Measurements from ENCODE around the gene MRGPRX3.

Gene MRGPRX3

GRCh38 chr11:18137186-18137800 is 4.9 kb downstream of the MRGPRX3 start:
- ATAC-seq (no peak), DNase-seq (no peak)
- peak overlapping the region in 1 of 2 donors; percentile 7 for H3K4me3 Mint-ChIP-seq
- H3K9me3 Mint-ChIP-seq: no peaks in the 10 kb centered on the region
- no peak overlapping the region for H3K27ac Mint-ChIP-seq
- peaks cover 45% of the 10 kb centered on the region for H3K27me3 Mint-ChIP-seq
- H3K4me1 Mint-ChIP-seq: no peaks in the 10 kb centered on the region

- peaks cover 36% of the 10 kb centered on the region for H3K27me3 Mint-ChIP-seq
- H3K9me3 Mint-ChIP-seq: no peaks in the 10 kb centered on the region
- H3K4me3 Mint-ChIP-seq: no peak overlapping the region
- H3K4me1 Mint-ChIP-seq: no peaks in the 10 kb centered on the region
- H3K27ac Mint-ChIP-seq: no peak overlapping the region
- no peak for DNase-seq
- ATAC-seq: no peak
Measured at GRCh38 chr11:18140145-18140544, 7.8 kb downstream of the MRGPRX3 start.

GRCh38 chr11:18144243-18144642 is 11.9 kb downstream of the MRGPRX3 start:
- H3K27ac Mint-ChIP-seq: no peak overlapping the region
- H3K9me3 Mint-ChIP-seq: no peaks in the 10 kb centered on the region
- H3K27me3 Mint-ChIP-seq: peaks cover 24% of the 10 kb centered on the region
- ATAC-seq (no peak), DNase-seq (no peak)
- H3K4me3 Mint-ChIP-seq: no peak overlapping the region
- H3K4me1 Mint-ChIP-seq: peaks cover 8% of the 10 kb centered on the region

- peaks cover 24% of the 10 kb centered on the region for H3K27me3 Mint-ChIP-seq
- no peaks in the 10 kb centered on the region for H3K9me3 Mint-ChIP-seq
- no peak for ATAC-seq
Measured at GRCh38 chr11:18145025-18145424, 12.7 kb downstream of the MRGPRX3 start.

GRCh38 chr11:18145837-18146236 is 13.5 kb downstream of the MRGPRX3 start:
- H3K4me1 Mint-ChIP-seq: peaks cover 8% of the 10 kb centered on the region
- no peaks in the 10 kb centered on the region for H3K9me3 Mint-ChIP-seq
- no peak for DNase-seq
- H3K27me3 Mint-ChIP-seq: peaks cover 24% of the 10 kb centered on the region
- ATAC-seq: no peak
- no peak overlapping the region for H3K27ac Mint-ChIP-seq
- no peak overlapping the region for H3K4me3 Mint-ChIP-seq

More at GRCh38 chr11:18145025-18145424, 12.7 kb downstream of the MRGPRX3 start:
- no peak overlapping the region for H3K27ac Mint-ChIP-seq
- H3K4me3 Mint-ChIP-seq: no peak overlapping the region
- H3K4me1 Mint-ChIP-seq: peaks cover 8% of the 10 kb centered on the region
- DNase-seq: no peak

GRCh38 chr11:18151581-18151980 is 19.2 kb downstream of the MRGPRX3 start:
- H3K27me3 Mint-ChIP-seq: peaks cover 27% of the 10 kb centered on the region
- H3K9me3 Mint-ChIP-seq: peaks cover 0 to 3% of the 10 kb centered on the region in 2 donors
- no peak for DNase-seq
- H3K4me1 Mint-ChIP-seq: no peaks in the 10 kb centered on the region
- no peak for ATAC-seq
- H3K27ac Mint-ChIP-seq: no peak overlapping the region
- H3K4me3 Mint-ChIP-seq: no peak overlapping the region

- H3K27me3 Mint-ChIP-seq: peaks cover 50% of the 10 kb centered on the region
- no peaks in the 10 kb centered on the region for H3K4me1 Mint-ChIP-seq
- DNase-seq (no peak), ATAC-seq (no peak)
- H3K4me3 Mint-ChIP-seq: no peak overlapping the region
- H3K27ac Mint-ChIP-seq: no peak overlapping the region
- H3K9me3 Mint-ChIP-seq: no peaks in the 10 kb centered on the region
Measured at GRCh38 chr11:18168372-18168771, 36.0 kb downstream of the MRGPRX3 start.

GRCh38 chr11:18171377-18172000 is 39.1 kb downstream of the MRGPRX3 start:
- Mint-ChIP-seq H3K4me3 (no peak overlapping the region), H3K9me3 (no peaks in the 10 kb centered on the region), H3K27me3 (peaks cover 39% of the 10 kb centered on the region), H3K27ac (no peak overlapping the region), H3K4me1 (no peaks in the 10 kb centered on the region)
- ATAC-seq (no peak), DNase-seq (no peak)

GRCh38 chr11:18172666-18173065 is 40.3 kb downstream of the MRGPRX3 start, which contains the start of gene MRGPRX4:
TSS of gene MRGPRX4 (plus strand) at chr11:18172837. CDS start at chr11:18173257, 420 bp downstream.
- H3K4me1 Mint-ChIP-seq: no peaks in the 10 kb centered on the region
- no peaks in the 10 kb centered on the region for H3K9me3 Mint-ChIP-seq
- no peak within 1 kb of the TSS for H3K27ac Mint-ChIP-seq
- ATAC-seq: no peak
- DNase-seq: no peak
- no peak within 1 kb of the TSS for H3K4me3 Mint-ChIP-seq
- H3K27me3 Mint-ChIP-seq: peaks cover 31% of the 10 kb centered on the region

- no peak overlapping the region for H3K4me3 Mint-ChIP-seq
- no peaks in the 10 kb centered on the region for H3K4me1 Mint-ChIP-seq
- H3K27ac Mint-ChIP-seq: no peak overlapping the region
- peaks cover 38% of the 10 kb centered on the region for H3K27me3 Mint-ChIP-seq
- ATAC-seq (no peak), DNase-seq (no peak)
- H3K9me3 Mint-ChIP-seq: no peaks in the 10 kb centered on the region
Measured at GRCh38 chr11:18173225-18173866, 41.0 kb downstream of the MRGPRX3 start.
